ENCODE data around the gene SYCE1L. TPM values are rescaled to one million over a fixed set of nuclear protein-coding genes. Genes with fewer than 3 reads are reported as not detected.

The SYCE1L gene
- polyA plus RNA-seq, 3 donors, result 0.29 TPM; not detected in 2

DNA sequence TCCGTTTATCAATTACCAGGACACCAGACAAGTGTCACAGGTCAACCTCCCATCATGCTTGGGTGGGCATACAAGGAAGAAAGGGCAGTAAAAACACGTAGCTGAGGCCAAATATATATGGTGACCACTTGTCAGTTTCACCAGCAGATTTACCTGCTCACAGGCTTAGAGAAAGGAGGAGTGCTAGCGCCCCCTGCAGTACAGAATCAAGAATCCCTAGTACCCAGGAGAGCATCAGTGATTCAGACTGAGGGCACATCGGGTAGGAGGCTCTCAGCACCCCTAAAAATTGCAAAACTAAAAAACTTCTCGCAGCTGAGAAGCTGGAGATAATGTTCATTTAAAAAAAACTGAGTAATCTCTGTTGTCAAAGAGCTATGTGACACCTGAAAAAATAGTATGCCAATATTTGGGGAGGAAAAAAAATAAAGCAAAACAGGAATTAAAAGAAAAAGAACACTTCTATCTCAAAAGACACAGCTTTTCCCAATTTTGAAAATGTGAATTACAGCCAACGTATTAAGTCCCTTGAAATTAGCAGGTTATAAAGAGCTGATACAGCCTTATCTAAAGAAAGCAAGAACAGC, 29.5 kb upstream of the SYCE1L start:
- no peaks in the 10 kb centered on the region for H3K9me3 Mint-ChIP-seq
- H3K4me3 Mint-ChIP-seq, result no peak overlapping the region

DNA sequence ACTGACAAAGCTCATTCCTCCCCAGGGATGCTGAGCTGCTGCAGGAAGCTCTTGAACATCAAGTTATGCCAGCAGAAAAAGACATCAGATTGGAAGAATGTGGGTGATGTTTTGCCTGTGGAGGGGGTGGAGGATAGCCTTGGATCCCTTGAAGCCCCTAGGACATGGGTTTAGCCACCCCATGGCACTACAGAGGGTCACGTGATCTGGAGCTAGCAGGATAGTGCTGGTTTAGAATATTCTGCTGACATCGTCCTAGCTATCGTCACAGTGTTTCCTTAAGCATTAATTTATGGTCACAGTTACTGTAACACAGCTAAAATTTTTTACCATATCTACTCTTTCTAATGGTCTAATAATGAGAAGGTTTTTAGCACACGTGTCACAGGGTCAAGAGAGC, 28.4 kb upstream of the SYCE1L start:
- 78% methylated on average over 1 of the region's 4 CpGs for WGBS (ENCODE audit: insufficient coverage)
- H3K36me3 ChIP-seq (replicated peaks in 1 of 2; ENCODE audit: control insufficient read depth in 1 of 2, insufficient read depth in 2 of 2, low read length in 2 of 2), result no peaks in the 10 kb centered on the region
- no peaks in the 10 kb centered on the region for H4K20me1 ChIP-seq (ENCODE audit: insufficient read depth, low read length)
- H3K9ac ChIP-seq (ENCODE audit: insufficient read depth, low read length, poor library complexity, severe bottlenecking), result no peak overlapping the region
- no peaks in the 10 kb centered on the region for H3K79me2 ChIP-seq (ENCODE audit: insufficient read depth, low read length)
- no peaks in the 10 kb centered on the region for H3K4me1 Mint-ChIP-seq
- intact Hi-C loops (cut with micrococcal nuclease), result loop anchor here in 1 of 2 donors (5.0 kb wide), 1 partner anchor 1379 kb away; no protein-coding TSS in a partner anchor
- H3K4me3 ChIP-seq (replicated peaks in 1 of 3; ENCODE audit: low read depth in 2 of 3, low read length in 3 of 3), result no peak overlapping the region
- H3K36me3 Mint-ChIP-seq, result no peaks in the 10 kb centered on the region
- H2AFZ ChIP-seq (ENCODE audit: insufficient read depth, low read depth, low read length, poor library complexity, severe bottlenecking), result no peak overlapping the region
- no peak overlapping the region for H3K27ac ChIP-seq (ENCODE audit: low read depth in 1 of 2, low read length in 2 of 2)
- H3K27me3 ChIP-seq (ENCODE audit: control insufficient read depth in 2 of 2, insufficient read depth in 2 of 2, low read length in 2 of 2), result peaks cover 3 to 4% of the 10 kb centered on the region in 2 donors
- peaks cover 7 to 25% (median 13%) of the 10 kb centered on the region in 3 donors for H3K27me3 Mint-ChIP-seq (ENCODE audit: low read depth in 3 of 3)
- no peaks in the 10 kb centered on the region for H3K9me3 Mint-ChIP-seq
- H3K4me3 Mint-ChIP-seq, result no peak overlapping the region
- no peaks in the 10 kb centered on the region for H3K4me1 ChIP-seq (ENCODE audit: control insufficient read depth in 1 of 2, insufficient read depth in 2 of 2, low read length in 2 of 2)
- no peak for DNase-seq
- no peak overlapping the region for H3K4me2 ChIP-seq (replicated peaks; ENCODE audit: extremely low read depth, low read length, poor library complexity, severe bottlenecking)
- TF ChIP-seq, protein P1, sequence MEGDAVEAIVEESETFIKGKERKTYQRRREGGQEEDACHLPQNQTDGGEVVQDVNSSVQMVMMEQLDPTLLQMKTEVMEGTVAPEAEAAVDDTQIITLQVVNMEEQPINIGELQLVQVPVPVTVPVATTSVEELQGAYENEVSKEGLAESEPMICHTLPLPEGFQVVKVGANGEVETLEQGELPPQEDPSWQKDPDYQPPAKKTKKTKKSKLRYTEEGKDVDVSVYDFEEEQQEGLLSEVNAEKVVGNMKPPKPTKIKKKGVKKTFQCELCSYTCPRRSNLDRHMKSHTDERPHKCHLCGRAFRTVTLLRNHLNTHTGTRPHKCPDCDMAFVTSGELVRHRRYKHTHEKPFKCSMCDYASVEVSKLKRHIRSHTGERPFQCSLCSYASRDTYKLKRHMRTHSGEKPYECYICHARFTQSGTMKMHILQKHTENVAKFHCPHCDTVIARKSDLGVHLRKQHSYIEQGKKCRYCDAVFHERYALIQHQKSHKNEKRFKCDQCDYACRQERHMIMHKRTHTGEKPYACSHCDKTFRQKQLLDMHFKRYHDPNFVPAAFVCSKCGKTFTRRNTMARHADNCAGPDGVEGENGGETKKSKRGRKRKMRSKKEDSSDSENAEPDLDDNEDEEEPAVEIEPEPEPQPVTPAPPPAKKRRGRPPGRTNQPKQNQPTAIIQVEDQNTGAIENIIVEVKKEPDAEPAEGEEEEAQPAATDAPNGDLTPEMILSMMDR (IDR thresholded peaks at IDR 0.05), result no peak
- H3K9me3 ChIP-seq (replicated peaks in 1 of 2; ENCODE audit: control insufficient read depth in 1 of 2, insufficient read depth in 1 of 2, low read length in 2 of 2), result no peaks in the 10 kb centered on the region
- H3K27ac Mint-ChIP-seq, result no peak overlapping the region

More for the DNA sequence above, 29.5 kb upstream of the SYCE1L start:
- no peaks in the 10 kb centered on the region for H3K4me1 Mint-ChIP-seq
- H3K27ac ChIP-seq (ENCODE audit: low read depth in 1 of 2, low read length in 2 of 2), result no peak overlapping the region
- H4K20me1 ChIP-seq (ENCODE audit: insufficient read depth, low read length), result no peaks in the 10 kb centered on the region
- peaks cover 3 to 4% of the 10 kb centered on the region in 2 donors for H3K27me3 ChIP-seq (ENCODE audit: control insufficient read depth in 2 of 2, insufficient read depth in 2 of 2, low read length in 2 of 2)
- no peak overlapping the region for H3K9ac ChIP-seq (ENCODE audit: insufficient read depth, low read length, poor library complexity, severe bottlenecking)
- H2AFZ ChIP-seq (ENCODE audit: insufficient read depth, low read depth, low read length, poor library complexity, severe bottlenecking), result no peak overlapping the region
- no peaks in the 10 kb centered on the region for H3K79me2 ChIP-seq (ENCODE audit: insufficient read depth, low read length)
- no peak overlapping the region for H3K4me3 ChIP-seq (replicated peaks in 1 of 3; ENCODE audit: low read depth in 2 of 3, low read length in 3 of 3)
- intact Hi-C loops (cut with micrococcal nuclease), result loop anchor here in 1 of 2 donors (5.0 kb wide), 1 partner anchor 1377 kb away; no protein-coding TSS in a partner anchor
- H3K36me3 ChIP-seq (replicated peaks in 1 of 2; ENCODE audit: control insufficient read depth in 1 of 2, insufficient read depth in 2 of 2, low read length in 2 of 2), result no peaks in the 10 kb centered on the region
- no peaks in the 10 kb centered on the region for H3K4me1 ChIP-seq (ENCODE audit: control insufficient read depth in 1 of 2, insufficient read depth in 2 of 2, low read length in 2 of 2)
- H3K27ac Mint-ChIP-seq, result peak overlapping the region in 1 of 7 donors; percentile 33
- no peak overlapping the region for H3K4me2 ChIP-seq (replicated peaks; ENCODE audit: extremely low read depth, low read length, poor library complexity, severe bottlenecking)
- no CpG with 5 or more reads among the region's 6 CpGs for WGBS (ENCODE audit: insufficient coverage)
- peaks cover 7 to 24% (median 13%) of the 10 kb centered on the region in 3 donors for H3K27me3 Mint-ChIP-seq (ENCODE audit: low read depth in 3 of 3)
- no peaks in the 10 kb centered on the region for H3K36me3 Mint-ChIP-seq
- DNase-seq, result peak; percentile 20 to 51 (median 27)
- no peaks in the 10 kb centered on the region for H3K9me3 ChIP-seq (replicated peaks in 1 of 2; ENCODE audit: control insufficient read depth in 1 of 2, insufficient read depth in 1 of 2, low read length in 2 of 2)
- TF ChIP-seq, protein P1 (IDR thresholded peaks at IDR 0.05), result peak; percentile 85

Measured in CD14-positive monocyte (primary cell).